Measurements from ENCODE around the gene OR52N4.
"Not testable (repeated sequence)": the region's sequence is repeated elsewhere in the genome, so short reads cannot be mapped to it uniquely, and the experiment has no call there.

The OR52N4 gene

DNA sequence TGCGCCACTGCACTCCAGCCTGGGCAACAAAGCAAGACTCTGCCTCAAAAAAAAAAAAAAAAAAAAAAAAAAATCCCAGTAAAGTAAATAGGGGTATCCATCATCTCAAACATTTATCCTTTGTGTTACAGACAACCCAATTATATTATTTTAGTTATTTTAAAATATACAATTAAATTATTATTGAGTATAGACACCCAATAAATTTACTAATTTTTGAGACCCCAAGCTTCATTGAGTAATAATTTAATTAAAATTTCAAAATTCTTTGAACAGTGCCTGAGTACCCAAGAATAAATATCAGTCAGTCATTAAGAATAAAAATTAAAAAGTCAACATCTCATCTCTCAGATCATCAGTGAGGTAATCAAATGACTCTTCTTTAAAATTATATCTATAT is at the start of gene OR52N4:
Gene OR52N4 (plus strand): TSS at position 301 of the 400 bp plus-strand sequence. CDS start 498 bp downstream, outside the sequence.
- H3K4me3 Mint-ChIP-seq = no peak within 1 kb of the TSS
- no peak for ATAC-seq
- H3K36me3 Mint-ChIP-seq (ENCODE audit: low read depth) = no peaks in the 10 kb centered on the region
- DNase-seq = no peak
- H3K27me3 Mint-ChIP-seq = no peaks in the 10 kb centered on the region
- no peaks in the 10 kb centered on the region for H3K4me1 Mint-ChIP-seq
- no peak within 1 kb of the TSS for H3K27ac Mint-ChIP-seq
- H3K9me3 Mint-ChIP-seq = no peaks in the 10 kb centered on the region

DNA sequence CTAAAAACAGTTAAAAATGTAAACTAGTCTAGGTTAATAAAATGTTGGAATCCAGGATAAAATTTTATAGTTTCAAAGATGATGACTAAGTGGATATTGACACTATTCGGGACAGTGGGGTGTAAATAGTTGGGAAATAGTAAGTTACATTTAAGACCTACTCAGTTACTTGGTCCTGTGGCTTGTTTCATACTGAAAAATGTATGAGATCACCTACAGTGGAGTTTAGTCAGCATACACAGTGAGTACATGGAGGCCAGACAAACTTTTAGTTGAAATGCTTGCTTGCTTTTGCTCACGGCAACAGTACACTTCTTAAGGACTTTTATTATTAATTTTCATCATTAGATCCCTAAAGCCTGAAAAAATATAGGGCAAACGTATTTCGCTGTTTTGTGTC is 48.4 kb upstream of the OR52N4 start:
- DNase-seq (no peak), ATAC-seq (no peak)
- Mint-ChIP-seq H3K9me3 (no peaks in the 10 kb centered on the region), H3K27me3 (no peaks in the 10 kb centered on the region), H3K4me1 (peaks cover 39% of the 10 kb centered on the region), H3K4me3 (no peak overlapping the region), H3K36me3 (ENCODE audit: low read depth) (peaks cover 56% of the 10 kb centered on the region), H3K27ac (peak overlapping the region; percentile 10)

GRCh38 chr11:5712507-5712906 is 41.5 kb upstream of the OR52N4 start:
- Mint-ChIP-seq H3K4me1 (peaks cover 3% of the 10 kb centered on the region), H3K27me3 (no peaks in the 10 kb centered on the region), H3K4me3 (no peak overlapping the region), H3K27ac (no peak overlapping the region), H3K36me3 (ENCODE audit: low read depth) (peaks cover 12% of the 10 kb centered on the region), H3K9me3 (no peaks in the 10 kb centered on the region)
- ATAC-seq = no peak
- no peak for DNase-seq

- ATAC-seq (no peak), DNase-seq (no peak)
- H3K4me1 Mint-ChIP-seq = peaks cover 3% of the 10 kb centered on the region
- no peak overlapping the region for H3K4me3 Mint-ChIP-seq
- H3K36me3 Mint-ChIP-seq (ENCODE audit: low read depth) = peaks cover 8% of the 10 kb centered on the region
- H3K9me3 Mint-ChIP-seq = peaks cover 3% of the 10 kb centered on the region
- no peak overlapping the region for H3K27ac Mint-ChIP-seq
- H3K27me3 Mint-ChIP-seq = no peaks in the 10 kb centered on the region
These were observed 40.3 kb upstream of the OR52N4 start for GRCh38 chr11:5713695-5714094.

- not testable (repeated sequence) for H3K27me3 Mint-ChIP-seq; H3K4me3 Mint-ChIP-seq; H3K4me1 Mint-ChIP-seq; DNase-seq; ATAC-seq; H3K36me3 Mint-ChIP-seq (ENCODE audit: low read depth); H3K9me3 Mint-ChIP-seq; H3K27ac Mint-ChIP-seq
These were observed 37.5 kb upstream of the OR52N4 start for GRCh38 chr11:5716518-5716917.

DNA sequence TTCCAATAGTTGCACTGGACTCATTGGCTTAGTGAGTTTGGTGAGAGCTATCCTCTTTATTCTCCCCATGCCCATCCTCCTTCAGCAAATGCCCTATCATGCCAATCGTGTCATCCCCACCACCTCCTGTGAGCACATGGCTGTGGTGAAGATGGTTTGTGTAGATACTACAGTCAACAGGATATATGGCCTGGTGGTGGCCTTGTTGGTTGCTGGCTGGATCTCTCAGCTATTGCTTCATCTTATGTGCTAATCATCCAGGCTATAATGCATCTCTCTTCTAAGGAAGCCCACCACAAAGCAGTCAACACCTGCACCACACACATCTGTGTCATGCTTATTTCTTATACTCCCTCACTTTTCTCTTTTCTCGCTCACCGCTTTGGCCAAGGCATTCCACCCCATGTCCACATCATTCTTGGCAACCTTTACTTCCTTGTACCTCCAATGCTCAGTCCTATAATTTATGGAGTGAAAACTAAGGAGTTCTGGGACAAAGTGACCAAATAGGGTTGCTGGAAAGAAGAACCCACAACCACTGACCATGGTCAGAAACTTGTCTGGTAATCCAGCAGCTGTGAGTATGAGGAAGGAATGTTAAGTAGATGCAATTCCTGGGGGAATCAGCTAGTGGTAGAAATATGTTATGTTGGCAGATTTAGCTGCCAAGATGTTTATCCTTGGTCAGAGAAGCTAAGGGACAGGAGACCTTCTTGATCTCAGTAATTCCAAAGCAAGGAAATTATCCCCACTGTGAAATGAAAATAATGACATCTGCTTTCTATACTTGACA is 34.1 kb upstream of the OR52N4 start:
- no peak overlapping the region for H3K4me3 Mint-ChIP-seq
- DNase-seq (no peak), ATAC-seq (no peak)
- H3K27ac Mint-ChIP-seq = no peak overlapping the region
- no peaks in the 10 kb centered on the region for H3K36me3 Mint-ChIP-seq (ENCODE audit: low read depth)
- H3K27me3 Mint-ChIP-seq = no peaks in the 10 kb centered on the region
- H3K9me3 Mint-ChIP-seq = peaks cover 3% of the 10 kb centered on the region
- H3K4me1 Mint-ChIP-seq = no peaks in the 10 kb centered on the region

- Mint-ChIP-seq H3K27ac (no peak overlapping the region), H3K36me3 (ENCODE audit: low read depth) (no peaks in the 10 kb centered on the region), H3K27me3 (no peaks in the 10 kb centered on the region), H3K9me3 (peaks cover 3% of the 10 kb centered on the region), H3K4me1 (no peaks in the 10 kb centered on the region), H3K4me3 (no peak overlapping the region)
- ATAC-seq = no peak
- no peak for DNase-seq
These were observed 31.4 kb upstream of the OR52N4 start for GRCh38 chr11:5722622-5723021.

DNA sequence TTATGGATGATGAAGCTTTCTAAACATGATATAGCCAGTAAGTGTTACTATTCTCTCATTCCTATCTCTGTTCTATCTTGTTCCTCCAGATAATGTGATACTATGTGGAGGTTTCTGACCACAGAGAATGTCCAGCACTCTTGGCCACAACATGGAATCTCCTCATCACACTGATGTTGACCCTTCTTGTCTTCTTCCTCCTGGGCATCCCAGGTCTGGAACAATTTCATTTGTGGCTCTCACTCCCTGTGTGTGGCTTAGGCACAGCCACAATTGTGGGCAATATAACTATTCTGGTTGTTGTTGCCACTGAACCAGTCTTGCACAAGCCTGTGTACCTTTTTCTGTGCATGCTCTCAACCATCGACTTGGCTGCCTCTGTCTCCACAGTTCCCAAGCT is 27.7 kb upstream of the OR52N4 start:
- H3K4me1 Mint-ChIP-seq = no peaks in the 10 kb centered on the region
- H3K4me3 Mint-ChIP-seq = no peak overlapping the region
- no peak overlapping the region for H3K27ac Mint-ChIP-seq
- no peaks in the 10 kb centered on the region for H3K36me3 Mint-ChIP-seq (ENCODE audit: low read depth)
- DNase-seq (no peak), ATAC-seq (no peak)
- H3K9me3 Mint-ChIP-seq = no peaks in the 10 kb centered on the region
- H3K27me3 Mint-ChIP-seq = no peaks in the 10 kb centered on the region

DNA sequence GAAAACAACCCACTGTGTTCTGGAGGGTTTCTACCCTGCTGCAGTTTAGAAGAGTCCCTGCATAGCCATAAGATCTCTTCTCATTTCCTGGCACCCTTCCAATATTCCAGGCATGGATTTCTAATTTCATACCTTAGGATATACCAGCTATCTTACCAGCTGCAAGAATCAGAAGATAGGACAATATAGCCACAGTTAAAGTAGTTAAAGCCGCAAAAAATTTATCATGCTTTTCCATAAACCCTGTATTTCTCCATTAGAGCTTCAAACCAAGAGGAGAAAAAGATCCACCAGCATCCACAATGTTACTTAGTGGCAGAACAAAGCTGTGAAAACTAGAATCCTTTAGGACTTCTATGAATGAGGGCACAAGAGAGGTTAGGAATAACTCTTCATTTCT is 26.4 kb upstream of the OR52N4 start:
- DNase-seq (no peak), ATAC-seq (no peak)
- no peaks in the 10 kb centered on the region for H3K27me3 Mint-ChIP-seq
- H3K36me3 Mint-ChIP-seq (ENCODE audit: low read depth) = no peaks in the 10 kb centered on the region
- H3K9me3 Mint-ChIP-seq = no peaks in the 10 kb centered on the region
- H3K4me1 Mint-ChIP-seq = no peaks in the 10 kb centered on the region
- H3K4me3 Mint-ChIP-seq = no peak overlapping the region
- no peak overlapping the region for H3K27ac Mint-ChIP-seq

- Mint-ChIP-seq H3K27me3 (no peaks in the 10 kb centered on the region), H3K4me3 (no peak within 1 kb of the TSS), H3K4me1 (no peaks in the 10 kb centered on the region), H3K36me3 (ENCODE audit: low read depth) (peaks cover 4% of the 10 kb centered on the region), H3K9me3 (peaks cover 17% of the 10 kb centered on the region), H3K27ac (no peak within 1 kb of the TSS)
- ATAC-seq (no peak), DNase-seq (no peak)
These were observed 17.6 kb upstream of the OR52N4 start, which contains the start of gene OR56B1 for GRCh38 chr11:5736396-5736795. Gene OR56B1 (plus strand): TSS chr11:5736448. CDS start chr11:5736517, 69 bp downstream.

GRCh38 chr11:5737091-5737490 is 17.0 kb upstream of the OR52N4 start:
- H3K4me3 Mint-ChIP-seq = no peak overlapping the region
- ATAC-seq = no peak
- no peak overlapping the region for H3K27ac Mint-ChIP-seq
- H3K9me3 Mint-ChIP-seq = peaks cover 24% of the 10 kb centered on the region
- no peaks in the 10 kb centered on the region for H3K27me3 Mint-ChIP-seq
- H3K36me3 Mint-ChIP-seq (ENCODE audit: low read depth) = peaks cover 6% of the 10 kb centered on the region
- no peak for DNase-seq
- no peaks in the 10 kb centered on the region for H3K4me1 Mint-ChIP-seq

GRCh38 chr11:5737670-5738392 is 16.2 kb upstream of the OR52N4 start:
- Mint-ChIP-seq H3K9me3 (peaks cover 27% of the 10 kb centered on the region), H3K27ac (no peak overlapping the region), H3K4me1 (no peaks in the 10 kb centered on the region), H3K4me3 (no peak overlapping the region), H3K36me3 (ENCODE audit: low read depth) (peaks cover 6% of the 10 kb centered on the region), H3K27me3 (no peaks in the 10 kb centered on the region)
- no peak for DNase-seq
- ATAC-seq = no peak

DNA sequence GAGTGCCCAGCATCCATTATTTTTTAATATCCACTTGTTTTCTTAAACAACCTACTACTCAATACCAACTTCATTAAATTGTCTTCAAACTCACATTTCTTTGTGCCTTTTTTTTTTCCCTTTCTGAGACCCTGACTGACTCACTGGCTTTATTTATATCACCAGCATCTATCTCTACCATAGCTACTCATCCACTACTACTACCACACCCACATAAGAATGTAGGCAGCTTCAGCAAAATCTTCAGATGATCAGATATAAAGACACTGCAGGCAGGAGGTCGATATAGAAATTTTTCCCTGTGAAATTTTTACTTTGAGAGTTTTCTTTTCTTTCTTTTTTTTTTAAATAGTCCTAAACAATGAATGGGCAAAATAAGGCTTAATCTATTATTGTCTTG is 15.6 kb upstream of the OR52N4 start:
- Mint-ChIP-seq H3K27ac (no peak overlapping the region), H3K36me3 (ENCODE audit: low read depth) (peaks cover 6% of the 10 kb centered on the region), H3K4me3 (no peak overlapping the region), H3K9me3 (peaks cover 27% of the 10 kb centered on the region), H3K27me3 (no peaks in the 10 kb centered on the region), H3K4me1 (no peaks in the 10 kb centered on the region)
- ATAC-seq (no peak), DNase-seq (no peak)

GRCh38 chr11:5746614-5747013 is 7.4 kb upstream of the OR52N4 start:
- no peak for DNase-seq
- H3K4me1 Mint-ChIP-seq = no peaks in the 10 kb centered on the region
- H3K36me3 Mint-ChIP-seq (ENCODE audit: low read depth) = peaks cover under 1% of the 10 kb centered on the region
- ATAC-seq = no peak
- no peak overlapping the region for H3K27ac Mint-ChIP-seq
- H3K9me3 Mint-ChIP-seq = peaks cover 8% of the 10 kb centered on the region
- no peak overlapping the region for H3K4me3 Mint-ChIP-seq
- no peaks in the 10 kb centered on the region for H3K27me3 Mint-ChIP-seq

DNA sequence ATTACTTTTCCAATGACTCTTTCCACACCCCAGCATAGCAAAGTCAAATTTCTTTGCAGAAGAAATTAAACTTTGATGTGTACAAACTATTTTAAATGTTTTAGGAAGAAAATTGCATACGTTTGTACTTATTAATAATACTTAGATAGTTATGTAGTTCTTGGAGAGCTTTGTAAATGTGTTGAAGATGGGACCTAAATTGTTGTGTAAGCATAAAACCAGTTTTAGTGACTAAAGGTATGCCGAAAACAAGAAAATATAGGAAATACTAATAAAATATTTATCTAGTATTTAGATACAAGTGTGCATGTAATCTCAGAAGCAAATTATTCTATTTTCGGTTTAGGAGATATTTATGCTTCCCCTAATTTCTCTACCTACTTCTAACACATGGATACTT is 4.2 kb upstream of the OR52N4 start:
- Mint-ChIP-seq H3K27me3 (no peaks in the 10 kb centered on the region), H3K4me3 (no peak overlapping the region), H3K36me3 (ENCODE audit: low read depth) (no peaks in the 10 kb centered on the region), H3K27ac (no peak overlapping the region), H3K4me1 (no peaks in the 10 kb centered on the region), H3K9me3 (no peaks in the 10 kb centered on the region)
- no peak for DNase-seq
- no peak for ATAC-seq
